Measurements from ENCODE around the gene DCP1B.

The DCP1B gene
- 10.1 to 18.8 (median 12.0) reads per million in 3 experiments for total RNA-seq

- peak; percentile 93 for DNase-seq
Measured at GRCh38 chr12:2004113-2004929, at the start of gene DCP1B. Gene DCP1B (minus strand): TSS chr12:2004457. CDS start chr12:2004431, 26 bp downstream.

DNA sequence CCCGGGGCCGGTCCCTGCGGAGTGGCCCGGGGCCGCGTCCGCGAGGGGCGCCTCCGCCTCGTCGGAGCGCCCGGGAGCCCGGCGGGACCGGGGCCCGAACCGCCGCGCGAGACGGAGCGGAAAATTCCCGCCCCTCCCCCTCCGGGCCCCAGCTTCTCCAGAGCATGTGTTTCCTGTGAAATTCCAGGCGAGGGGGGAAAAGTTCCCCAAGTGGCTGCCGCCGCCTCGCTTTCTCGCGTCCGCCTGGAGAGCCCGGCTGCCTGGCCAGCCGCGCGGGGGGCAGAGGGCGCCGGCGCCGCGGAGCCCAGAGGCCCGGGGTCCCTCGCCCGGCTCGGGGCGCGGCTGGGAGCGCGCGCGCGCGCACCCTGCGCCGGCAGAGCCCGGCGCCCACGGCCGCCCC is 49.4 kb upstream of the DCP1B start:
- no peak for DNase-seq

GRCh38 chr12:2052826-2053678 is 48.8 kb upstream of the DCP1B start, which contains the start of gene CACNA1C:
Gene CACNA1C (plus strand): TSS chr12:2052987. CDS start chr12:2053563, 576 bp downstream.
- peak; percentile 18 for DNase-seq

DNA sequence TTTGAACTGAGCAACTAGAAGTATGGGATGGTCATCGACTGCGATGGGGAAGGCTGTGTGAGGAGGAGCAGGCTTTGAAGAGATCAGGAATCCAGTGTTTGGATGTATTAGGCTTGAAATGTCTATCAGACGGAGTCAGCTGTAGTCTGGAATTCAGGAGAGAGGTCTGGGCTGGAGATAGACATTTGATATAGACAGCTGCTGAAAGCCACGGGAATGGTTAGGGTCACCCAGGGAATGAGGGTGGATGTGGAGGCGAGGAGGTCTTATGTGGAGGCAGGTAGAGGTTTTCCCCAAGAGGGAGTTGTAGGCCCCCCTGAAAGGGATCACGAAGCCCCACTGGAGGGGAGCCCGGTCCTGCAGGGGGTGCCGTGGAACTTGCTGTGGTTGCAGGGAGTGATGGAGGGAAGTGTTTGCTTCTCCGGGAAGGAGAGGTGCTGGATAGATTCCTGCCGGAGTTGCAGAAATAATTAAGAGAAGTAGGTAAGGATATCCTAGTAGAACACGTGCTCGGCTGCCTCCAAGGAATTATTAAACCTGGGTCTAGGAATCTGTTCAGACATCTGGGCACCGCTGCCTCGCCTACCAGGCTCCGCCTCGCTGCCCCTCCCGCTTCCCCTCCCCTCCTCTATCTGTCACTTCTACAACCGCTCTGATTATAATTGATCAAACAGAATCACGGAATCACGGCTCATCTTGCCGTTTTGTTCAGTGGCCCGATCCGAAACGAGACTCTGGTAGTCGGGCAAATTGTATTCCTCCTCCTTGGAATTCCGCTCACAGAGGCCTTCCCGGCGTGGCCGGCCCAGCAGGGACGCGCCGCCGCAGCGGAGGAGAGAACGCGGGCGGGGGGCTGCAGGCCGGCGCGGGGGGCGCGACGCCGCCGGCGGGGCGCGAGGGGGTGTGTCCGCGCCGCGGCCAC is 47.7 kb upstream of the DCP1B start:
- no peak for DNase-seq

DNA sequence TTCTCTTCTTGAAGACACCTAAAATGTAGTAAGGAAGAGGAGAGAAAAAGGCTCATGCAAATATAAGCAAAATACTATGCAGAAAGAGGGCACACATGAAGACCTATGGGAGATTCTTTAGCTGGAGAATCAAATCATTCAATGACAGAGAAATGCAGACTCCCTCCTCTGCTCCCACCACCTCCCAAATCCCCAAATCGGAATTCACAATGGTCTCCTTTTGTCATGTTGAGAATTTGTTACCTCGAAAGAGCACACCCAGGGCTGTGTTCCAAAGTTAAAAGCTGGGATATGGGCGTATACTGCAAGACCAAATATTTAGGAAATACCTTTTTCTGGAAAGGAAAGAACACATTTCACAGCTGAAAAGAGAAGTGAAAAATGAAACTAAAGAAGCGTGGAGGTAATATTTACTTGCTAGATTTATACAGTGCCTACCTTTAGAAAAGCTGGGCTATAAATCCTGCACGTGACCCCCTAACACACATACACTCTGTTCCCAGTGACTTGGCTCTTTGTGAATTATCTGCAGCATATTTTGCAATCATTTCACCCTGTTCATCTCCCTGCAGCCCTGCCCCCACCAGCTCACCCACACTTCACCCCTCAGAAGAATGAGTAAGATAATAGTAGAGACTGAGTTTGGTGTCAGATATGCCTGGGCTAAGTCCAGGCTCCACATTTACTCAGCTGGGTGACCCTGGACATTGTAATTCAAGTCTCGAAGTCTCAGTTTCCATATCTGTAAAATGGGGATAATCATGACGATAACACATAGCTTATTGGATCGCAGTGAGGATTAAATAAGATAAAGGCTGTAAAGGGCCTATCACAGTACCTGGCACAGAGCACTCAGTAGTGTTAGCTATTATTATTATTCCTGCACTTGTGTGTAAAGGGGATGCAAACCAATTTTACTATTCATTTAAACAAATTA is 45.6 kb upstream of the DCP1B start:
- DNase-seq: no peak

DNA sequence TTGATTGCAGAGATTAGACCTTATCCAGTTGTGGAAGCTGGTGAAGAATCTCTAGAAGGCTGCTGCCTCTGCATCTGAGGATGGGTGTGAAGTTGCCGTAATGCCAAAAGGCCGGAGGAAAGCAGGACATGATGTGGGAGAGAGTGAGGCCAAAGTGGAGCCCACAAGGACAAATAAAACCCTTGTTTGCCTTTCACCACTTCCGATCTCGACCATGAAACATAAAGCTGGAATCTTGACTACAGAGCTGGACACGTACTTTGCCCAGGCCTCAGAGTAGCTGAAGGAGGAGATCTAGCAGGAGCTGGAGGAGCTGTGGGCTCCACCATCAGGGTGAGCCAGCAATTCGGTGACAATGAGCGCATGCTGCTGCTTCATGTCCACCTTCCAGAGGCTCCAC is 43.5 kb upstream of the DCP1B start:
- DNase-seq: no peak

GRCh38 chr12:2046957-2047356 is 42.7 kb upstream of the DCP1B start:
- no peak for DNase-seq

DNA sequence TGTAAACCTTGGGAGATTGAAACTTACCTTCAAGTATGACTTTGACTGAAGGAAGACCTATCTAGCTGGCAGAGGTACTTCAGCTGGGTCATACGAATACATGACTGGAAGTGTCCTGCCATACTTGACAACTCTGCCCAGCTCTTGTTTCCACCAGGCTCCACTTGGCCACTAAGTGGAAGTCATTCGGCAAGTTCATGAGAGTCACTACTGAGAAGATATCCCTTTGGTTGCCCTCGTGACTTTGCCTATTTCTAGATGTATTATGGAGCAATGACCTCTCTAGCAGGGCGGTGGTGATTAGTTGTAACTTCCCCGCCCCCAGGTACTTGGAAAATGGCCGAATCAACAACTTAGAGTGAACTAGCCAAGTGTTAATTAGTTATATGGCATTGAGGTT is 39.9 kb upstream of the DCP1B start:
- no peak for DNase-seq

DNA sequence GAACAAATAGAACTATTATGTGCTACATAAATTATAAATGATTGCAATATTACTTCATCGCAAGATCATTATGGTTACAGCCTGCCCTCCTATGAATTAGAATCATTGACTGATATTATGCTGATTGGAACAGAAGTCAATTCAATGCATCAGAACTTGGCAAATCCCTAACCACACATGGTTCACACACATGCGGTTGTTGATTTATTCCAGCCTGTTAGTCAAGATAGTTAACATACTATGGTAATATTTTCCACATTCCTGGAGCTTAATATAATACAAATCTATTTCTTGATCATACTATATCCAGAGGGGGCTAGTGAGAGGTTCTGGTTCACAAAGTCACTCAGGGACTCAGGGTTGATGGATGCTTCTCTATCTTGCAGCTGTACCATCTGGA is 38.8 kb upstream of the DCP1B start:
- no peak for DNase-seq

GRCh38 chr12:2039034-2039433 is 34.8 kb upstream of the DCP1B start:
- DNase-seq: no peak

DNA sequence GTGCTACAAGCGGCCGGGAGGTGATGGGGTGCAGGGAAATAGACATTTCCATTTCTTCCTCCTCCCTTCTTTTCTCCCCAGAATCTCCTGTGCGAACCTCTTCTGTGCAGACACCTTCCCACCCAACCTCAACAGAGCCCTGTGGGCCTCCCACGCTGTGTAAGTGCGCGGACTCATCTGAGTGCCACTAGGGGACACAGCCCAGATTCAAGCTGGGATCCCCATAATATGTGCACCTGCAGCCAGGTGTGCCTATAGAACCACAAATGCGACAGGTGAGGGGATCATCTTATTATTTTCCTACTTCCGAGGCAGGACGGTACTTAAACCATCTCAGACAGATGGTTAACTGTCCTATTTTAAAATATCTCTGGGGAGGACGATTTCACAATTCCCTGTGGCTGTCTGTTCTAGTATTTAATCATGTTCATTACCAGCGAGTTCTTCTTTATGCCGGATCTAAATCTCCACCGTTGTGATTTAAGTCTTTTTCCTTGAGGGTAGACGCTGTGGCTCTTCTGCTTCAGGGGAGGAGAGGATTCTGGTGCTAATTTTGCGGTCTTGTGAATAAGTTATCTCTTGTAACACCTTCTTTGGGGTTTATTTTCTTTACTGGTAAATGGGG is 31.3 kb upstream of the DCP1B start:
- DNase-seq: no peak

- peak; percentile 77 for DNase-seq
Measured at GRCh38 chr12:2034633-2035430, 30.6 kb upstream of the DCP1B start.

GRCh38 chr12:2032506-2032905 is 28.2 kb upstream of the DCP1B start:
- DNase-seq: no peak

GRCh38 chr12:2029851-2030250 is 25.6 kb upstream of the DCP1B start:
- DNase-seq: no peak

GRCh38 chr12:2027351-2027750 is 23.1 kb upstream of the DCP1B start:
- DNase-seq: no peak

- no peak for DNase-seq
Measured at GRCh38 chr12:2023365-2023764, 19.1 kb upstream of the DCP1B start.

- DNase-seq: no peak
Measured at GRCh38 chr12:2020511-2020910, 16.3 kb upstream of the DCP1B start.

GRCh38 chr12:2019126-2019525 is 14.9 kb upstream of the DCP1B start:
- no peak for DNase-seq

DNA sequence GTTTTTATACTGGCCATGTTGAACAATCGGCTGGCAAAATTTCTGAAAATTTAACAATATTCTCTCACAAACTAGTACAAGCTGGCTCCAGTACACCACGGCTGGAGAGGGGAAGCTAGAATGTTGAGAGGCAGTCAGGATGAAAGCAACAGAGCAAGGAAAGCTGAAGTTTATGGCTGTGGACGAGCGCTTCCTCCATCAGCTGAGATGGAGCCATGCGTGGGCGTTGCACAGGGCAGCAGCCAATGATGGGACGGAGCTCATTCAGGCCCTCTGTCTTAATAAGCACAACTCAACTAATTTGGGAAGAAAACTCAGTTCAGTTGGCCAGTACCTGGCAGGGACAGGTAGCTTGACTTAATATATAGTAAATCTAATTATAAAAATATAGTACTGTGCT is 14.1 kb upstream of the DCP1B start:
- no peak for DNase-seq
